Stimulated activated effector memory CD8-positive, alpha-beta T cell treated with anti-CD3 and anti-CD28 coated beads, Interleukin-12 subunit alpha, Interleukin-12 subunit beta, amount 100 ng/mL, for 72 hours (primary cell): Measurements from ENCODE around the gene CORO1C.
"Not testable (repeated sequence)": the region's sequence is repeated elsewhere in the genome, so short reads cannot be mapped to it uniquely, and the experiment has no call there.

Experiments
- ATAC-seq: fragments of 150-1000 bp; cut with Tn5 transposase; 2 replicates; pipeline ENCODE4 v1.10.0; 2021
- DNase-seq, 2 donors: peaks; one replicate each; pipeline ENCODE4 v3.0.0; 2021 to 2022; ENCODE audit warnings: low spot score in 2 of 2
- H3K27ac Mint-ChIP-seq: one replicate; pipeline ENCODE4 v1.8.0; 2022; ENCODE audit warnings: mild to moderate bottlenecking, mixed read lengths
- H3K36me3 Mint-ChIP-seq: one replicate; pipeline ENCODE4 v1.8.0; 2022; ENCODE audit warnings: mild to moderate bottlenecking, mixed read lengths
- H3K4me1 Mint-ChIP-seq: one replicate; pipeline ENCODE4 v1.8.0; 2022; ENCODE audit warnings: mixed read lengths
- H3K4me3 Mint-ChIP-seq: one replicate; pipeline ENCODE4 v1.8.0; 2022; ENCODE audit warnings: mild to moderate bottlenecking, mixed read lengths
- H3K9me3 Mint-ChIP-seq: one replicate; pipeline ENCODE4 v1.8.0; 2022; ENCODE audit warnings: mixed read lengths

The CORO1C gene

GRCh38 chr12:108731105-108731865 lies at the start of gene CORO1C:
TSS of gene CORO1C (minus strand) at chr12:108731518. CDS start at chr12:108701318, 30,200 bp downstream.
- DNase-seq (peak; percentile 99 to 100), ATAC-seq (peak; percentile 83)
- peak within 1 kb of the TSS; percentile 98 for H3K27ac Mint-ChIP-seq
- peaks cover 36% of the 10 kb centered on the region for H3K4me1 Mint-ChIP-seq
- no peaks in the 10 kb centered on the region for H3K9me3 Mint-ChIP-seq
- peaks cover 15% of the 10 kb centered on the region for H3K36me3 Mint-ChIP-seq
- H3K4me3 Mint-ChIP-seq, result peak within 1 kb of the TSS; percentile 93

GRCh38 chr12:108779998-108780688 lies 48.8 kb upstream of the CORO1C start:
- no peak for DNase-seq
- ATAC-seq, result no peak
- H3K9me3 Mint-ChIP-seq, result no peaks in the 10 kb centered on the region
- H3K4me1 Mint-ChIP-seq, result no peaks in the 10 kb centered on the region
- peaks cover 36% of the 10 kb centered on the region for H3K36me3 Mint-ChIP-seq
- no peak overlapping the region for H3K27ac Mint-ChIP-seq
- no peak overlapping the region for H3K4me3 Mint-ChIP-seq

- Mint-ChIP-seq H3K36me3 (peaks cover 15% of the 10 kb centered on the region), H3K4me3 (no peak overlapping the region), H3K4me1 (no peaks in the 10 kb centered on the region), H3K9me3 (no peaks in the 10 kb centered on the region), H3K27ac (no peak overlapping the region)
- DNase-seq (no peak), ATAC-seq (no peak)
These were observed 46.7 kb upstream of the CORO1C start for GRCh38 chr12:108778053-108778452.

- Mint-ChIP-seq H3K27ac (no peak overlapping the region), H3K9me3 (no peaks in the 10 kb centered on the region), H3K4me1 (no peaks in the 10 kb centered on the region), H3K4me3 (no peak overlapping the region), H3K36me3 (peaks cover 7% of the 10 kb centered on the region)
- DNase-seq, result no peak
- no peak for ATAC-seq
These were observed 45.8 kb upstream of the CORO1C start for GRCh38 chr12:108777156-108777555.

GRCh38 chr12:108773798-108774788 lies 42.8 kb upstream of the CORO1C start:
- Mint-ChIP-seq H3K27ac (no peak overlapping the region), H3K4me1 (no peaks in the 10 kb centered on the region), H3K36me3 (no peaks in the 10 kb centered on the region), H3K4me3 (no peak overlapping the region), H3K9me3 (no peaks in the 10 kb centered on the region)
- DNase-seq, result no peak
- ATAC-seq, result no peak

GRCh38 chr12:108772891-108773797 lies 41.8 kb upstream of the CORO1C start:
- H3K4me3 Mint-ChIP-seq, result no peak overlapping the region
- DNase-seq, result no peak
- no peak overlapping the region for H3K27ac Mint-ChIP-seq
- no peaks in the 10 kb centered on the region for H3K9me3 Mint-ChIP-seq
- no peaks in the 10 kb centered on the region for H3K4me1 Mint-ChIP-seq
- no peak for ATAC-seq
- H3K36me3 Mint-ChIP-seq, result no peaks in the 10 kb centered on the region

- no peak overlapping the region for H3K27ac Mint-ChIP-seq
- no peaks in the 10 kb centered on the region for H3K9me3 Mint-ChIP-seq
- DNase-seq (no peak), ATAC-seq (no peak)
- H3K4me1 Mint-ChIP-seq, result no peaks in the 10 kb centered on the region
- H3K36me3 Mint-ChIP-seq, result no peaks in the 10 kb centered on the region
- H3K4me3 Mint-ChIP-seq, result no peak overlapping the region
These were observed 40.9 kb upstream of the CORO1C start for GRCh38 chr12:108772247-108772646.

- H3K9me3 Mint-ChIP-seq, H3K4me3 Mint-ChIP-seq, ATAC-seq, H3K4me1 Mint-ChIP-seq, H3K36me3 Mint-ChIP-seq, DNase-seq: not testable (repeated sequence)
- peak overlapping the region; percentile 32 for H3K27ac Mint-ChIP-seq
These were observed 40.5 kb upstream of the CORO1C start for GRCh38 chr12:108771835-108772234.

GRCh38 chr12:108770963-108771362 lies 39.6 kb upstream of the CORO1C start:
- Mint-ChIP-seq H3K4me3 (no peak overlapping the region), H3K36me3 (no peaks in the 10 kb centered on the region), H3K27ac (peak overlapping the region; percentile 32), H3K4me1 (no peaks in the 10 kb centered on the region), H3K9me3 (no peaks in the 10 kb centered on the region)
- ATAC-seq (no peak), DNase-seq (no peak)

GRCh38 chr12:108770269-108770829 lies 39.0 kb upstream of the CORO1C start:
- no peak for ATAC-seq

GRCh38 chr12:108768591-108769500 lies 37.5 kb upstream of the CORO1C start:
- ATAC-seq (peak; percentile 64), DNase-seq (no peak)
- H3K36me3 Mint-ChIP-seq, result no peaks in the 10 kb centered on the region
- H3K4me1 Mint-ChIP-seq, result no peaks in the 10 kb centered on the region
- peak overlapping the region; percentile 29 for H3K4me3 Mint-ChIP-seq
- H3K27ac Mint-ChIP-seq, result no peak overlapping the region
- H3K9me3 Mint-ChIP-seq, result no peaks in the 10 kb centered on the region

More at GRCh38 chr12:108770269-108770829, 39.0 kb upstream of the CORO1C start:
- Mint-ChIP-seq H3K36me3 (no peaks in the 10 kb centered on the region), H3K9me3 (no peaks in the 10 kb centered on the region), H3K4me1 (no peaks in the 10 kb centered on the region), H3K4me3 (no peak overlapping the region), H3K27ac (no peak overlapping the region)
- DNase-seq, result no peak

GRCh38 chr12:108766294-108766693 lies 35.0 kb upstream of the CORO1C start:
- no peak for ATAC-seq
- Mint-ChIP-seq H3K36me3 (no peaks in the 10 kb centered on the region), H3K27ac (no peak overlapping the region), H3K4me3 (no peak overlapping the region), H3K4me1 (no peaks in the 10 kb centered on the region), H3K9me3 (no peaks in the 10 kb centered on the region)
- no peak for DNase-seq

GRCh38 chr12:108765289-108765764 lies 34.0 kb upstream of the CORO1C start:
- DNase-seq (no peak), ATAC-seq (no peak)
- H3K9me3 Mint-ChIP-seq, result no peaks in the 10 kb centered on the region
- H3K27ac Mint-ChIP-seq, result no peak overlapping the region
- no peak overlapping the region for H3K4me3 Mint-ChIP-seq
- no peaks in the 10 kb centered on the region for H3K4me1 Mint-ChIP-seq
- no peaks in the 10 kb centered on the region for H3K36me3 Mint-ChIP-seq
